GM12891 (cell line): Measurements from ENCODE around the gene SYVN1.

Source experiments
- DNase-seq: peaks from one replicate; pipeline ENCODE4 v3.0.0; 2011; ENCODE audit warnings: low spot score; ENCODE audit not compliant: insufficient read length
- FAIRE-seq: peaks from 2 replicates; lab custom pipeline; 2011; peaks lifted over from hg19 to GRCh38; lab: Jason Lieb, UNC
- PAX5 ChIP-seq: IDR thresholded peaks from 2 replicates; pipeline ENCODE4 v1.6.1; 2011; ENCODE audit warnings: low read length, moderate library complexity, mild to moderate bottlenecking; ENCODE audit not compliant: insufficient read depth, severe bottlenecking
- POLR2A ChIP-seq: IDR thresholded peaks from 2 replicates; pipeline ENCODE4 v1.6.1; 2011; ENCODE audit warnings: low read depth, low read length, control low read depth
- POLR2AphosphoS5 ChIP-seq: IDR thresholded peaks from 2 replicates; pipeline ENCODE4 v1.6.1; 2011; ENCODE audit warnings: low read depth, low read length, control low read depth
- POU2F2 ChIP-seq: IDR thresholded peaks from 2 replicates; pipeline ENCODE4 v1.6.1; 2011; ENCODE audit warnings: low read depth, mild to moderate bottlenecking, control low read depth, low read length, moderate library complexity
- SPI1 ChIP-seq: IDR thresholded peaks from 2 replicates; pipeline ENCODE4 v1.6.1; 2011; ENCODE audit warnings: low read depth, low read length, control low read depth
- TAF1 ChIP-seq: IDR thresholded peaks from 2 replicates; pipeline ENCODE4 v1.6.1; 2011; ENCODE audit warnings: low read depth, low read length, control low read depth

SYVN1 gene

DNA sequence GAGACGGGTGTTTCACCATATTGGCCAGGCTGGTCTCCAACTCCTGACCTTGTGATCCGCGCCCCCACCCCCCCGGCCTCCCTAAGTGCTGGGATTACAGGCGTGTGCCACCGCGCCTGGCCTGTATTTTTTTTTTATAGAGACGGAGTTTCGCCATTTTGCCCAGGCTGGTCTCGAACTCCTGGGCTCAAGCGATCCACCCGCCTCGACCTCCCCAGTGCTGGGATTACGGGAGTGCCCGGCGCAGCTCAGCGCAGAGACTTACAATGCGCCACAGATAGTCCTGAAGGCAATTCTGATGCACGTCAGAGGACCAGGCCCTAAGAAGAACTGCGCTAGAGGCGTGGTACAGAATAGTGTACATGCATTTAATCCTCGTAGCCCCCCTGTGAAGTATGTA, 38.9 kb downstream of the SYVN1 start:
- DNase-seq (no peak), FAIRE-seq (no peak)
- TF ChIP-seq POU2F2 = no peak
- TF ChIP-seq POLR2AphosphoS5 = no peak
- no peak for TF ChIP-seq SPI1
- TF ChIP-seq POLR2A = no peak
- no peak for TF ChIP-seq PAX5
- no peak for TF ChIP-seq TAF1

DNA sequence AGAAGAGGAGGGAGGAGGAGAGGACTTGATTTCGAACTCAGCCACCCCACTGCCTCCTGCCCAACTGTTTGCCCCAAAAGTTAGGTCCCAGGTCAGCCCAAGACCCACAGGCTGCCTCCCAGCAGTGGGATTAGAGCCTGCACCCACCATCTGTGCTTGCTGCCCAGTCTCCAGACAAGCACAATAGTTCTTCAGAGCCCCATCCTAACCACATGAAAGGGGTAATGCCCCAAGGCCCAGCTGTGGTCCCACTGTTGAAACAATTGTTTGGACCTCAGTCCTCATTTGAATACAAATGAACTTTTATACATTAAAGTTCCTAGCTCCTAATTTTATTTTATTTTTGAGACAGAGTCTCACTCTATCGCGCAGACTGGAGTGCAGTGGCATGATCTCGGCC, 43.7 kb downstream of the SYVN1 start:
- no peak for FAIRE-seq
- TF ChIP-seq POLR2A = no peak
- no peak for DNase-seq

DNA sequence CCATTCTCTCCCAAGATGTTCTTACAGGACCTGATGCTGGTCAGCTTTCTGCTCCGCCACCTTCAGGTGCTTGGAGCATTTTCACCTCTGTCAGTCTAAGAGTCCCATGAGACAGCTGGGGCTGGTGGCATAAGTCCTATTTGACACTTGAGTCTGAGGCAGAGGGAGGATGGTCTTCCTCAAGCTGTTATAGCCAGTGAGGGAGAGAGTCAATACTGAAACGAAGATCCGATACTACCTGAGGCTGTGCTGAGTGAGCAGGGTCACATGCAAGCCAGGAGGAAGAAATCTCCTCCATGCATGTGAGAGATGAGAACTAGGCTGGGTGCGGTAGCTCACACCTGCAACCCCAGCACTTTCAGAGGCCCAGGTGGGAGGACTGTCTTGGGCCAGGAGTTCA, 44.7 kb downstream of the SYVN1 start:
- FAIRE-seq (no peak), DNase-seq (no peak)
- TF ChIP-seq POLR2AphosphoS5 (no peak), POLR2A (no peak), POU2F2 (no peak), SPI1 (no peak), TAF1 (no peak), PAX5 (no peak)

DNA sequence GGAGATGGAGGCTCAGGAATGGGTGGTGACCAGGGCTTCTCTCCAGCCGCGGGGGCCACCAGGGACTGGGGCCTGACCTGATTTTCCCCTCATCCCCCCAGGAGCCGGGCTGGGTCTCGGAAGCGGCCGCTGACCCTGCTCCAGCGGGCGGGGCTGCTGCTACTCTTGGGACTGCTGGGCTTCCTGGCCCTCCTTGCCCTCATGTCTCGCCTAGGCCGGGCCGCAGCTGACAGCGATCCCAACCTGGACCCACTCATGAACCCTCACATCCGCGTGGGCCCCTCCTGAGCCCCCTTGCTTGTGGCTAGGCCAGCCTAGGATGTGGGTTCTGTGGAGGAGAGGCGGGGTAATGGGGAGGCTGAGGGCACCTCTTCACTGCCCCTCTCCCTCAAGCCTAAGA, 46.5 kb downstream of the SYVN1 start:
- DNase-seq (no peak), FAIRE-seq (no peak)
- TF ChIP-seq POLR2A (no peak), PAX5 (no peak), POU2F2 (no peak), SPI1 (no peak), TAF1 (no peak), POLR2AphosphoS5 (no peak)

DNA sequence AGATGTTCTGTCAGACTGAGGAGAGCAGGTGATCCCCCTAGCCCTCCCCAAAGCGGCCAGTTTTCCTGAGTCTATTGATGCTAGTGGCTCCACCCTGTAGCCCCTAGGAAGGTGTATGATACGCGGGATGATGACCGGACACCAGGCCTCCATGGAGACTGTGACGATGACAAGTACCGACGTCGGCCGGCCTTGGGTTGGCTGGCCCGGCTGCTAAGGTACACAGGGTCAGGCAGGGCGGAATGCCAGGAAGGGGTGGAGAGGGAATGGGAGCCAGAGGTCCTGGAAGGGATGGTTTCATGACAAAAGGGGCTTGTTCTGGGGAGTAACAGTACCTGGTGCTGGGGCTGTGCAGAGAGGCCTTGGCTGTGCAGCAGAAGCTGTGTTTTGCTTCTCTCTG, 47.1 kb downstream of the SYVN1 start:
- DNase-seq = no peak
- TF ChIP-seq TAF1 (no peak), PAX5 (no peak), POLR2AphosphoS5 (no peak)
- no peak for FAIRE-seq

DNA sequence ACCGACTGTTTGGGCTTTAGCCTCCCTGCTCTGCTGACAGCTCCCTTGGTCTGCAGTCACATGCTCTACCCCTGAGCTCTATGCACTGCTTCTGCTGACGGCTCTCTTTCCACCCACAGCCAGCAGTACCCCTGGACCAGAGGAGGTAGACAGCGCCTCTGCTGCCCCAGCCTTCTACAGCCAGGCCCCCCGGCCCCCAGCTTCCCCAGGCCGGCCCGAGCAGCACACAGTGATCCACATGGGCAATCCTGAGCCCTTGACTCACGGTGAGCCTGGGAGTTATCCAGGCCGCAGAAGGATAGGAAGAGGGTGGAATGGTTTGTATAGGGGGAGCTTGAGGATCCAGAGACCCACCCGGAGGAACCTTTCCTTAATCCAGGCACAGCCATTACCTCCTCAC, 47.5 kb downstream of the SYVN1 start:
- DNase-seq = no peak
- no peak for TF ChIP-seq TAF1
- no peak for TF ChIP-seq SPI1
- TF ChIP-seq PAX5 = no peak
- TF ChIP-seq POU2F2 = no peak
- TF ChIP-seq POLR2AphosphoS5 = no peak
- TF ChIP-seq POLR2A = no peak

DNA sequence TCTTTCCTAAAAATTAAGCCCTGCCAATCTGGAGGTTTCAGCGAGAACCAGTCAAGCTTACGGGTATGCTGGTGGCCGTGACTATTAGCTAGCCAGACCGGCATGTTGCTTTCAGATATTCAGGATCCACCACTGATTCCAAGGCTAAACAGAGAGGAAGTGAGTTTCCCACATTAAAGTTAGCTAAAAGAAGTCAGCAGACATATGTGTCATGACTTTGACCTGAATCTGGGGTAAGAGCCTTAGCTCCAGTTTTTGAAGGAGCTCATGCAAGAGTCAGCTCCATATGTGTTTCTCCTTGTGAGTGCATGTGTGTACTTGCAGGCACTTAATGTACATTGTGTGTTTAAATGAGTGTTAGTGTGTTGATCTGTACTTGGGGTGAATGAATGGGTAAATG, 48.9 kb downstream of the SYVN1 start:
- DNase-seq (no peak), FAIRE-seq (peak; percentile 5)
- TF ChIP-seq POLR2AphosphoS5 = no peak
- TF ChIP-seq POU2F2 = no peak

More for the DNA sequence above, 47.5 kb downstream of the SYVN1 start:
- no peak for FAIRE-seq

DNA sequence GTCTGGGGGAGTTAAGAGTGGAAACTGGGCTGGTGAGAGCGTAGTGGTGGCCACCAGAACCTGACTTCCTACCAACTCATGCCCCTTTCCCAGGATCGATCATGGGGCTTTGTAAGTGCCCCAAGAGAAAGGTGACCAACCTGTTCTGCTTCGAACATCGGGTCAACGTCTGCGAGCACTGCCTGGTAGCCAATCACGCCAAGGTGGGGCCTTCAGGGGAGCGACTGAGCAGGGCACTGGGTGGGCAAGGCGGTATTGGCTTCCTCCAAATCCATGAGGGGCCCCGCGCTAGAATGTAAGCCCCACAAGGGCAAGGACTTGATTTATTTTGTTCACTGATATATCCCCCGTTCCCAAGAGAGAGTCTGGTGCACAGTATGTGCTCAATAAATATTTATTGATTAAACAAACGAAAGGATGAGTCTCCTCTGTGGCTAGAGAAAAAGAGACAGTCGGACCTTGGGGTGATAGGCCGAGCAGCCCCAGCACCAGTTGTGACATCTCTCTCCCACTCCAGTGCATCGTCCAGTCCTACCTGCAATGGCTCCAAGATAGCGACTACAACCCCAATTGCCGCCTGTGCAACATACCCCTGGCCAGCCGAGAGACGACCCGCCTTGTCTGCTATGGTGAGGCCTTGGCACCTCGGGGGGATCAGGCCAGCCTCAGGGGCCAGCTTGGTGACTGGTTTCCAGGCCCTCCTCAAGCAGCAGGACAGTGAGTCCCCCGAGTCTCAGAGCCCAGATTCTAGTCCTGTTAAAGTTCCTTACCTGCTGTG, 49.5 kb downstream of the SYVN1 start:
- no peak for DNase-seq
- TF ChIP-seq POLR2AphosphoS5 (no peak), POU2F2 (no peak), SPI1 (no peak)
- peak; percentile 68 for FAIRE-seq

DNA sequence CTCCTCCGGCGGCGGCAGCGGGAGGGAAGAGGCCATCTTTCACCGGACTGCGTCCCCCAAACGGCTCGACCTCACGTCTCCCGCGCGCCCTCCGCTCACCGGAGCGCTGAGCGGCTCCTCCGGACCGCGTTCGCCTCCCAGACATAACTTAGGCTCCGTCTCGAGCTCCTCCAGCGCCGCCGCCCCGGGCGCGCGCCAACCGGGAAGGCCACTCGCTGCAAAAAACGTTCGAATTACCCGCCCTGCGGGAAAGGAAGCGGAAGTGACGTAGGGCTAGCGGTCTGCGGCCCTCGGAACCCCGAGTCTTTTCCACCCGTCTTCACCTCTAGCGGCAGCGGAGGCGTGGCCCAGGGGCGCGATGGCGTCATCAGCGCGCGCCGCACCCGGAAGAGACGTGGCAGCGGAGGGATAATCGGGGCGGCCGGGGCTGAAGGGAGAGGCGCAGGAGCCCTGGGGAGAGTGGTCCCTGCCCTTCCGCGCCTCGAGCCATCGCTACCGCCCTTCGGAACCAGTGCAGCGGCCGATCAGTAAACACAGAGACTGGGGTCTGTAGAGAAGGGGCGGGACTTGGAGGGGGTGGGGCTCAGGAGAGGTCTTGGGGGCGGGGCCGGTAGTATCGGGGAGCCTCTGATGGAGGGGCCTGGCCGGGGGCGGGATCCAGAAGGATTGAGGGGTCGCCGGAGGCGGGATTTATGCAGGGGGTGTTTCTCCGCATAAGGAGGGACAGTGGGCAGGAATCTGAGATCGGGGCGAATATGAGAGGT, 50.3 kb downstream of the SYVN1 start, which contains the start of the genes CDCA5 and ZFPL1:
CDCA5 (minus strand) TSS at position 207 of the 764 bp plus-strand sequence; CDS start at position 145, 62 bp downstream.
ZFPL1 (plus strand) TSS at position 389 of the 764 bp plus-strand sequence. CDS start 477 bp downstream, outside the sequence.
- peak; percentile 99 for FAIRE-seq
- peak; percentile 98 for DNase-seq
- TF ChIP-seq TAF1 (peak; percentile 48), POLR2AphosphoS5 (peak; percentile 85), SPI1 (no peak), POLR2A (peak; percentile 69; the same call in 1 of the 2 replicates), POU2F2 (peak; percentile 58), PAX5 (no peak)

DNA sequence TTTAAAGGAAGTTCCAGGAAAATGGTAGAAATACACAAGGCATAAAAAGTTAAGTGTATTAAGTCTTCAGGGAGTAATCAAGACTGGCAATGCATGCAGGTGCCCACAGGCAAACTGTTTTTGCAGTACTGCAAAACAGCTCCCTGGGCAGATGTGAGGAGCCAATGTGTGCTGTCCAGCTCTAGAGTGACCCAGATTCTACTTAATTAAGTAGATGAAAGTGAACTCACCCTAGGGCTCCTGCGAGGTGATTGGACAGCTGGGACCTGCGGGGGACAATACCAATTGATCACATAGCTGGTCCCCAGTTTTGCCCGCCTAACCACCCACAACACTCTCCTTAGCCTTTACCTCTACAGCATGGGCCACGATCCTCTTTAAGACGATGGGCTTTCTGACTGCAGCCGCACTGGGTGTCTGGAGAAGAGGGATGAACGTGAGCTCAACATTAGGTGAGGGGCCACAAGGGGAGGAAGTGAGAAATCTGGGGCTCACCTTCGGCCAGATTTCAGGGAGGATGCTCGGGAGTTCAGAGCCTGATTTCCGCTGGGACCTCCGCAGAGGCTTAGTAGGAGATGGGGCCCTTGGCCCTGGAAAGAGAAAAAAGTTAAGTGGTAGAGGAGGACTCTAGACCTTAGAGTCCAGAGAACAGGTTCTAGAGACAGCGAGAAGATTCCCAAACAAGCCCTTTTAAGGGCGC, 51.0 kb downstream of the SYVN1 start:
- FAIRE-seq = peak; percentile 20
- no peak for TF ChIP-seq POU2F2
- DNase-seq = no peak
